ENCODE results near the gene SHROOM1. TPM values are rescaled to one million over a fixed set of nuclear protein-coding genes. Genes with fewer than 3 reads are reported as not detected.

SHROOM1 gene, protein sequence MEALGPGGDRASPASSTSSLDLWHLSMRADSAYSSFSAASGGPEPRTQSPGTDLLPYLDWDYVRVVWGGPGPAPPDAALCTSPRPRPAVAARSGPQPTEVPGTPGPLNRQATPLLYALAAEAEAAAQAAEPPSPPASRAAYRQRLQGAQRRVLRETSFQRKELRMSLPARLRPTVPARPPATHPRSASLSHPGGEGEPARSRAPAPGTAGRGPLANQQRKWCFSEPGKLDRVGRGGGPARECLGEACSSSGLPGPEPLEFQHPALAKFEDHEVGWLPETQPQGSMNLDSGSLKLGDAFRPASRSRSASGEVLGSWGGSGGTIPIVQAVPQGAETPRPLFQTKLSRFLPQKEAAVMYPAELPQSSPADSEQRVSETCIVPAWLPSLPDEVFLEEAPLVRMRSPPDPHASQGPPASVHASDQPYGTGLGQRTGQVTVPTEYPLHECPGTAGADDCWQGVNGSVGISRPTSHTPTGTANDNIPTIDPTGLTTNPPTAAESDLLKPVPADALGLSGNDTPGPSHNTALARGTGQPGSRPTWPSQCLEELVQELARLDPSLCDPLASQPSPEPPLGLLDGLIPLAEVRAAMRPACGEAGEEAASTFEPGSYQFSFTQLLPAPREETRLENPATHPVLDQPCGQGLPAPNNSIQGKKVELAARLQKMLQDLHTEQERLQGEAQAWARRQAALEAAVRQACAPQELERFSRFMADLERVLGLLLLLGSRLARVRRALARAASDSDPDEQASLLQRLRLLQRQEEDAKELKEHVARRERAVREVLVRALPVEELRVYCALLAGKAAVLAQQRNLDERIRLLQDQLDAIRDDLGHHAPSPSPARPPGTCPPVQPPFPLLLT
- 7.8 to 11.0 TPM (median 9.6 TPM) in 5 replicates for total RNA-seq (2022; extraction: Qiagen RNA extraction; ENCODE audit: low read depth)

DNA sequence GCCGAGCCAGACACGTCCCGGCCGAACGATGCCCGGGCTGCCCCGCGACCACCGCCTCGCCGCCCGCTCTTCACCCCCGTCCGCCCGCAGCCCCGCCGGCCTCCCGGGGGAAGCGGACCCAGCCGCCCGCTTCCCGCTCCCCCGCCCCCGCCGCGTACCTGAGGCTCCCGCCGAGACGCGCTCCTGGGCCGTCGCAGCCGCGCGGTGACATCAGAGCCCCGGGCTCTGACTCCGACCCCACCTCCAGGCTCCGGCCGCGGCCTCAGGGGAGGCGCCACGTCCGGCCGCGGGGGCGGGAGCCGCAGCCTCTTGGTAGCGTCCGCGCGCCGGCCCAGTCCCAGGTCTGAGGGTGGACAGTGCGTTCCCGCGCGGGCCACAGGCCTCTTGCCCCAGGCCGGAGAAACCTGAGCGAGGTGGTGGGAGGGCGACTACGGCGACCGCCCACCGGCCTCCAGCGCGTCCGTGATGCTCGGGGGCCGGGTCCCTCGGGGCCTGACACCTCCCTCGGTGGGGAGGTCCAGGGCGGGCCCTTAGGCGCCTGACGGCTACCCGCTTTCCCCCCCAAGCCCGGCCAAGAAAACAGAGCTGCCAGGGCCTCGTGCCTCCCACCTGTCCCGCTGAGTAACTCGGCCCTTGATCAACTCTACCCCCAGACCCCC lies at the start of gene SHROOM1:
Gene SHROOM1, minus strand, starts transcription at position 212 of the 659 bp plus-strand sequence. CDS start 4,507 bp downstream, outside the sequence.

DNA sequence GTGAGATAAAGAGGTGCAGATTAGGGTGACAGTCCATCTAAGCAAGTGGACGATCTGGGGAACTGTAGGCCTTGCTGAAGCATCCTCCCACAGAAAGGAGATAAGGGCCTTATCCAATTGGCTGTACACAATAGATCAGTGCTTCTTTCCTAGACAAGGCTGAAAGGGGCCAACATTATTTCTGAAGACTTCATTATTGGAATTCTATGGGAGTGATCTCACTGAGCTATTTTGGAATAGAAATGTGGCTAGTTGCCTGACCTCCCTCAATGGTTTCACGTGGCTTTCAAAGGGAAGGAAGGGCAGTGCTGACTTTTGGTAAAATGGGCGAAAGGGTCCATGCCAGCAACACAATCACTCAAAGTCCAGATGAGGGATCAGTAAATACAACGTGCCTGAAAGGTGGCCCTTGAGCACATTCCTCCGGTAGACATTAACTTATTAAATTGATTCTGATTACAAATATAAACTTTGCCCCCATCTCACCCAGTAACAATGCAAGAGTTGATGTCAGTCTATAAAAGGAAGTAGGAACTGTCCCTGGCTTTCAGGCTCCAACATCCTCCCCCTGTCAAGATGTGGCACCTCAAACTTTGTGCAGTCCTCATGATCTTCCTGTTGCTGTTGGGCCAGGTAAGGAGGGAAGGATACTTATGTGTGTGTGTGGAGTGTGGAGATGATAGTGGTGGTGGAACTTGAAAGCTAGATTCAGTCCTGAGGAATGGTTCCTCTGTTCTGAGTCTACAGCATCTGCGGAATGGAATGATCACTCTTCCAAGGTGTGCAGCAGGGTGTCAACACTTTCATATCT lies 42.9 kb upstream of the SHROOM1 start, which contains the start of gene LEAP2:
Gene LEAP2, plus strand, starts transcription at position 550 of the 811 bp plus-strand sequence. Its CDS starts 27 bp downstream, at position 577.

DNA sequence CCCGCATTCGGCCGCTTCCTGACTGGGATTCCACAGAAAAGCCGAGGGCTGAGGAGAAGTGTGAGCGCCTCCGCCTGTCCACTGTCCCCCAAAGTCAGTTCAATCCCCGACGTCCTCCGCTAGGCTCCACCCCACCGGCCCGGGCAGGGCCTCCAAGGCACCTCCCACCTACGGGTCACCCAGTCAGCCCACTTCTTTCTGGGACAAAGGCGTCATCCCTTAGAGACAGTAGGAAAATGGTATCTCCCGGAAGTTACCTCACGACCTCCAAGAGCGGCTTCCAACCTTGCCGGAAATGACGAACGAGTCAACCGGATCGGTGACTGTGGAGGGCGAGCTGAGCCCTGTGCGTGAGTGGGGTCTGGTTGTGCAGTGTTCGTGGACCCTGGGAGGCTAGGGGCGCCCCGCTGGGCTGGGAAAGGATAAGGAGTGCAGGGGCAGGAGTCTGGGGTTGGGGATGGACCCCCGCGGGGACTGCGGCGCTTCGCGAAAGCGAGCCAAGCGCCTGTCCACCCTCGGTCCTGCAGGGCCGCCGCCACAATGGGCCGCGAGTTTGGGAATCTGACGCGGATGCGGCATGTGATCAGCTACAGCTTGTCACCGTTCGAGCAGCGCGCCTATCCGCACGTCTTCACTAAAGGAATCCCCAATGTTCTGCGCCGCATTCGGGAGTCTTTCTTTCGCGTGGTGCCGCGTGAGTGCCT lies 36.0 kb upstream of the SHROOM1 start, which contains the start of the genes GDF9 and UQCRQ:
Gene GDF9, minus strand, starts transcription at position 128 of the 704 bp plus-strand sequence. CDS start 1,936 bp downstream, outside the sequence.
Gene UQCRQ, plus strand, starts transcription at position 301 of the 704 bp plus-strand sequence. Its CDS starts 240 bp downstream, at position 541.

DNA sequence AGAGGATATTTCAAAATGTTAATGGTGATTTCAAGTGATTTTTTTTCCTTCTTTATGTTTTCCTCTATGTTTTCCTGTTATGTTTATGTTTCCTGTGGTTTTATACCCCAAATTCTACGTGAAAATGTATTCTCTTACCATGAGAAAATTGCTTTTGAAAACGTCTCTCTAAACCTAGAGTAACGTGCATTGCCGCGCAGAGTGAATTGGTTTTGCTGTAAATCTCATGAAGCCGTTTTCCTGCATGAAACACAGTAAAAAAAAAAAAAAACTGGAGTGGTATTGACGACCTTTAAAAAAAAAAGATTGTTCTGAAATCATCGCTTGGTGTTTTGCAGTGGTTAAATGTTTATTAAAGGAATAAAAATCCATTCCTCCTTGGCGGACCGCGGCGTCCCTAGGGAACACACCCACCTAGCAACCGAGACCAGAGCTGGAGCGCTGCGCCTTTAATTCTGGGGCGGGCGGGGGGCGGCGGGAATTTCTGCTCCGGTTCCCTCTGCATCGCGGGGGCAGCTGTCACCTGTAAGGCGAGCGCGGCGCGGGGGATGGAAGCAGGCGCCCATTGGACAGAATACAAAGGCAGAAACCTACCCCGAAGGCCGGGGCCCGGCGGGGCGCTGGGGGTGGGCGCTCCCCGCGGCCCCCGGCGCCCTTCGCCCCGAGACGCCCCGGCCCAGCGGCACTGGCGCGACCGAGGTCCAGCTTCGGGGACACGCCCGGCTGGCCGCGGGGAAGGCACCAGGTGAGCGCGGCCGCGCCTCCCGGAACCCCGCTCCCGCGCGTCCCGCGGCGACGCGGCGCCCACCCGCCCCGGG lies 17.5 kb downstream of the SHROOM1 start, which contains the start of gene SOWAHA:
Gene SOWAHA, plus strand, starts transcription at position 522 of the 818 bp plus-strand sequence. CDS start 320 bp downstream, outside the sequence.

DNA sequence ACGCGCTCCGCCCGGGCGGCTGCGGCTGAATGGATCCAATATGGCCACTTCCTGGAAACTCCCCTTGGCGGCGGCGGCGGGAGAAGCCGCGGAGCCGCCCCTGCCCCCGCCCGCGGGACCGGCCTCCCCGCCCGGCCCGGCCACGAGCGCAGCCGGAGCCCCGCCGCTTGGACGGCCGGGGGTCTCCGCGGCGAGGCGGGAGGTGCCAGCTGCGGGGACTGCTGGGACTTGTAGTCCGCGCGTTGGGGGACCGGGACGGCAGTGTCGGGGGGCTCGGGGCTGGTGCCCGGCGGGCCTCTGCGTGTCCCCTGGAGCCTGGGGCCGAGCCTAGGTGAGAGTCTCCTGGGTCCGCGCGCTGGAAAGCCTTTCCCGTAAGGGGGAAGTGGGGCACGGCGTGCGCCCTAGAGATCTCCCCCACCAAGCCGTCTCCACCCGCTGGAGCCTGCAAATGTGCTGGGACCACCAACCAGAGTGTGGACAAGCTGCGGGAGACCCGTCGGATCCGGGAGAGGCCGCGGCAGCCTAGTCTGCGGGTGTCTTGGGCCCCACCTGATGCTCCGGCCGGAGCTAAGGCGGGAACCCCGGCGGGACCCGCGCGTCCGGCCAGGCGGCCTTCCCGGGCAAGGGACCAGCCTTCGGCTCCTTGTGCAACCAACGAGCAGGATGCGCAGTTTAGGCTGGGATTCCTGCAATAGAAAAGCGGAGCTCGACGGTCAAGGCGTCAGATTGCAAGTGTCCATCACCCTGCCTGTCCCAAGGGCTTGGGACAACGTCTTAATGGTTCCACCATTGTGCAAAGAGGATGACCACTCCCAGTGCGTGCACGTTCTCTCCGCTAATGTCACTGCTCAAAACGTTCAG lies 53.0 kb downstream of the SHROOM1 start, which contains the start of gene SEPTIN8:
Gene SEPTIN8, minus strand, starts transcription at position 31 of the 861 bp plus-strand sequence. CDS start 102 bp downstream, outside the sequence.

Other genes starting within 250 kb of the SHROOM1 start
- gene IL13, start 172.5 kb downstream of the SHROOM1 start, total RNA-seq (2022; extraction: Qiagen RNA extraction; ENCODE audit: low read depth), result 0.07 TPM in 1 of 5 replicates, not detected in the others
- gene IL4, start 156.7 kb downstream of the SHROOM1 start, total RNA-seq (2022; extraction: Qiagen RNA extraction; ENCODE audit: low read depth), result not detected in 5 replicates
- gene KIF3A, start 93.1 kb downstream of the SHROOM1 start, total RNA-seq (2022; extraction: Qiagen RNA extraction; ENCODE audit: low read depth), result 7.4 to 14.0 TPM (median 9.6 TPM) in 5 replicates
- 0.09 to 0.36 TPM (median 0.11 TPM) in 4 of 5 replicates, not detected in the other for gene CCNI2, start 83.2 kb downstream of the SHROOM1 start, total RNA-seq (2022; extraction: Qiagen RNA extraction; ENCODE audit: low read depth)
- gene SEPTIN8, start 53.4 kb downstream of the SHROOM1 start, total RNA-seq (2022; extraction: Qiagen RNA extraction; ENCODE audit: low read depth), result 17.3 to 21.5 TPM (median 18.5 TPM) in 5 replicates
- 0.08 to 0.17 TPM (median 0.15 TPM) in 4 of 5 replicates, not detected in the other for gene SOWAHA, start 17.3 kb downstream of the SHROOM1 start, total RNA-seq (2022; extraction: Qiagen RNA extraction; ENCODE audit: low read depth)
- gene GDF9, start 35.8 kb upstream of the SHROOM1 start, total RNA-seq (2022; extraction: Qiagen RNA extraction; ENCODE audit: low read depth), result 0.17 to 0.56 TPM (median 0.24 TPM) in 5 replicates
- gene UQCRQ, start 36.0 kb upstream of the SHROOM1 start, total RNA-seq (2022; extraction: Qiagen RNA extraction; ENCODE audit: low read depth), result 386 to 557 TPM (median 512 TPM) in 5 replicates
- 0.87 to 1.7 TPM (median 1.5 TPM) in 5 replicates for gene LEAP2, start 43.0 kb upstream of the SHROOM1 start, total RNA-seq (2022; extraction: Qiagen RNA extraction; ENCODE audit: low read depth)
- gene AFF4, start 133.0 kb upstream of the SHROOM1 start, total RNA-seq (2022; extraction: Qiagen RNA extraction; ENCODE audit: low read depth), result 17.2 to 23.8 TPM (median 20.5 TPM) in 5 replicates
- gene ZCCHC10, start 195.9 kb upstream of the SHROOM1 start, total RNA-seq (2022; extraction: Qiagen RNA extraction; ENCODE audit: low read depth), result 27.7 to 37.6 TPM (median 30.1 TPM) in 5 replicates
- 158 to 199 TPM (median 188 TPM) in 5 replicates for gene HSPA4, start 221.4 kb upstream of the SHROOM1 start, total RNA-seq (2022; extraction: Qiagen RNA extraction; ENCODE audit: low read depth)